Neural cell (in vitro differentiated cells): ENCODE data around the gene TFRC.
"Not testable (repeated sequence)": the region's sequence is repeated elsewhere in the genome, so short reads cannot be mapped to it uniquely, and the experiment has no call there.

Experiments used
- CTCF ChIP-seq: fragments of 450-650 bp; IDR thresholded peaks from 2 replicates; pipeline ENCODE4 v1.5.1; 2014; ENCODE audit warnings: antibody characterized with exemption, mild to moderate bottlenecking, moderate library complexity; ENCODE audit not compliant: poor library complexity, severe bottlenecking
- EZH2 ChIP-seq: fragments of 200-600, 300-800 bp; shearing (Covaris generic), sonication (generic); IDR thresholded peaks from 2 replicates; pipeline ENCODE4 v1.6.1; 2014; ENCODE audit warnings: antibody characterized with exemption, low read length, borderline replicate concordance, mild to moderate bottlenecking; ENCODE audit not compliant: insufficient read depth, poor library complexity, severe bottlenecking
- RAD21 ChIP-seq: fragments of 450-650 bp; conservative IDR thresholded peaks from 2 replicates; pipeline ENCODE4 v1.6.1; 2014; ENCODE audit warnings: antibody characterized with exemption, mild to moderate bottlenecking, moderate library complexity
- REST ChIP-seq: IDR thresholded peaks from 2 replicates; pipeline ENCODE4 v1.6.1; 2012; ENCODE audit warnings: borderline replicate concordance

GRCh38 chr3:196001240-196001639, 80.7 kb downstream of the TFRC start:
- not testable (repeated sequence) for TF ChIP-seq CTCF, REST, EZH2, RAD21
